Measurements from ENCODE around the gene RAD51B.

The RAD51B gene

GRCh38 chr14:68516342-68516741 lies 696.8 kb downstream of the RAD51B start:
- DNase-seq (ENCODE audit: low read depth in 3 of 3, low spot score in 1 of 3): no peak

GRCh38 chr14:68518166-68518565 lies 698.6 kb downstream of the RAD51B start:
- DNase-seq (ENCODE audit: low read depth in 3 of 3, low spot score in 1 of 3): no peak

GRCh38 chr14:68518761-68519670 lies 699.4 kb downstream of the RAD51B start:
- no peak for DNase-seq (ENCODE audit: low read depth in 3 of 3, low spot score in 1 of 3)

- no peak for DNase-seq (ENCODE audit: low read depth in 3 of 3, low spot score in 1 of 3)
These were observed 700.1 kb downstream of the RAD51B start for GRCh38 chr14:68519671-68520187.

GRCh38 chr14:68520637-68521556 lies 701.3 kb downstream of the RAD51B start:
- no peak for DNase-seq (ENCODE audit: low read depth in 3 of 3, low spot score in 1 of 3)

GRCh38 chr14:68521557-68521901 lies 702.0 kb downstream of the RAD51B start:
- DNase-seq (ENCODE audit: low read depth in 3 of 3, low spot score in 1 of 3): no peak

GRCh38 chr14:68521961-68522509 lies 702.5 kb downstream of the RAD51B start:
- DNase-seq (ENCODE audit: low read depth in 3 of 3, low spot score in 1 of 3): no peak

- DNase-seq (ENCODE audit: low read depth in 3 of 3, low spot score in 1 of 3): no peak
These were observed 703.1 kb downstream of the RAD51B start for GRCh38 chr14:68522510-68523325.

GRCh38 chr14:68523326-68523610 lies 703.7 kb downstream of the RAD51B start:
- DNase-seq (ENCODE audit: low read depth in 3 of 3, low spot score in 1 of 3): no peak

- DNase-seq (ENCODE audit: low read depth in 3 of 3, low spot score in 1 of 3): no peak
These were observed 704.6 kb downstream of the RAD51B start for GRCh38 chr14:68523989-68524725.

- no peak for DNase-seq (ENCODE audit: low read depth in 3 of 3, low spot score in 1 of 3)
These were observed 705.9 kb downstream of the RAD51B start for GRCh38 chr14:68525516-68525915.

- DNase-seq (ENCODE audit: low read depth in 3 of 3, low spot score in 1 of 3): no peak
These were observed 707.0 kb downstream of the RAD51B start for GRCh38 chr14:68526512-68527091.

GRCh38 chr14:68527329-68527851 lies 707.8 kb downstream of the RAD51B start:
- no peak for DNase-seq (ENCODE audit: low read depth in 3 of 3, low spot score in 1 of 3)

- DNase-seq (ENCODE audit: low read depth in 3 of 3, low spot score in 1 of 3): no peak
These were observed 708.6 kb downstream of the RAD51B start for GRCh38 chr14:68528040-68528687.

- DNase-seq (ENCODE audit: low read depth in 3 of 3, low spot score in 1 of 3): no peak
These were observed 710.9 kb downstream of the RAD51B start for GRCh38 chr14:68530443-68530842.

- DNase-seq (ENCODE audit: low read depth in 3 of 3, low spot score in 1 of 3): no peak
These were observed 712.9 kb downstream of the RAD51B start for GRCh38 chr14:68532496-68532895.

- no peak for DNase-seq (ENCODE audit: low read depth in 3 of 3, low spot score in 1 of 3)
These were observed 714.7 kb downstream of the RAD51B start for GRCh38 chr14:68534276-68534675.

- DNase-seq (ENCODE audit: low read depth in 3 of 3, low spot score in 1 of 3): no peak
These were observed 715.9 kb downstream of the RAD51B start for GRCh38 chr14:68535404-68536017.

GRCh38 chr14:68536018-68536410 lies 716.4 kb downstream of the RAD51B start:
- DNase-seq (ENCODE audit: low read depth in 3 of 3, low spot score in 1 of 3): no peak

Measured in stimulated activated CD4-positive, alpha-beta T cell treated with anti-CD3 and anti-CD28 coated beads, TNF-alpha, amount 100 ng/mL, for 1 hour (primary cell).